ENCODE results near the gene TF. TPM values are rescaled to one million over a fixed set of nuclear protein-coding genes. Genes with fewer than 3 reads are reported as not detected.

TF gene
- polyA plus RNA-seq, 1 donor (not counting 4 experiments of a cell fraction or from before 2014, with no cell fraction given) = 0.30 TPM

DNA sequence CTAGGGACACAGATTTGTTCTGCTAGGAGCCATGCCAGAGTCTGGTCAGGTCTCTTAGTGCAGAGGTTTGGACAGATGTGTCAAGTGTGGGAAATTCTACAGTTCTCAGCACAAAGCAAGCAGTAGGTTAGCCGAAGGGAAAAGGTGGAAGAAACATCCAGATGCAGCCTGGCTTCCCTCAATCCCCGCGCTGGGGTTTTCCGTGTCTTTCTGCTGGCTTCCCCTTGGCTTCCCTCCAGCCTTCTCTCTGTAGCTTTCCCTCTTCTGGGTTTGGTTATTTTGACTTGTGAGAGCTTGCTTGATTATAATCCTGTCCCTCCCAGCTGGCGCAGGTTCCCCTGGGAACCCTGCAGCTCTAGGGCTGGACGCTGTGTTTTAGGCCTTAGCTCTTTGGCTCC, 4.1 kb downstream of the TF start:
- DNase-seq (ENCODE audit: low read depth, low spot score) = no peak
- Histone ChIP-seq H3K4me3 (ENCODE audit: control insufficient read depth in 2 of 3, extremely low read depth in 1 of 3, insufficient read depth in 2 of 3, low read depth in 1 of 3, low read length in 3 of 3) (no peak overlapping the region), H3K9me3 (ENCODE audit: control insufficient read depth, low read depth, low read length) (no peaks in the 10 kb centered on the region), H3K9ac (ENCODE audit: control insufficient read depth, extremely low read depth, insufficient read depth, low read length) (no peak overlapping the region), H3K27me3 (ENCODE audit: control insufficient read depth, extremely low read depth, insufficient read depth, low read length) (peaks cover 28% of the 10 kb centered on the region), H4K20me1 (ENCODE audit: control insufficient read depth, extremely low read depth, insufficient read depth, low read length) (no peaks in the 10 kb centered on the region), H3K9me1 (ENCODE audit: control insufficient read depth, extremely low read depth, insufficient read depth, low read length) (no peaks in the 10 kb centered on the region), H3K36me3 (ENCODE audit: control insufficient read depth in 2 of 2, extremely low read depth in 1 of 2, insufficient read depth in 2 of 2, low read length in 2 of 2) (no peaks in the 10 kb centered on the region), H3K79me2 (ENCODE audit: control insufficient read depth, insufficient read depth, low read length) (no peaks in the 10 kb centered on the region), H3K27ac (ENCODE audit: control insufficient read depth, insufficient read depth, low read length) (no peak overlapping the region), H3K4me2 (ENCODE audit: control insufficient read depth, extremely low read depth, insufficient read depth, low read depth, low read length) (no peak overlapping the region), H2AFZ (ENCODE audit: control insufficient read depth, low read length) (peak overlapping the region; percentile 10), H3K4me1 (ENCODE audit: control insufficient read depth, extremely low read depth, insufficient read depth, low read length) (peaks cover 7% of the 10 kb centered on the region)
- TF ChIP-seq EZH2 (IDR thresholded peaks at IDR 0.05; ENCODE audit: low read length) = no peak
- TF ChIP-seq, protein P1, sequence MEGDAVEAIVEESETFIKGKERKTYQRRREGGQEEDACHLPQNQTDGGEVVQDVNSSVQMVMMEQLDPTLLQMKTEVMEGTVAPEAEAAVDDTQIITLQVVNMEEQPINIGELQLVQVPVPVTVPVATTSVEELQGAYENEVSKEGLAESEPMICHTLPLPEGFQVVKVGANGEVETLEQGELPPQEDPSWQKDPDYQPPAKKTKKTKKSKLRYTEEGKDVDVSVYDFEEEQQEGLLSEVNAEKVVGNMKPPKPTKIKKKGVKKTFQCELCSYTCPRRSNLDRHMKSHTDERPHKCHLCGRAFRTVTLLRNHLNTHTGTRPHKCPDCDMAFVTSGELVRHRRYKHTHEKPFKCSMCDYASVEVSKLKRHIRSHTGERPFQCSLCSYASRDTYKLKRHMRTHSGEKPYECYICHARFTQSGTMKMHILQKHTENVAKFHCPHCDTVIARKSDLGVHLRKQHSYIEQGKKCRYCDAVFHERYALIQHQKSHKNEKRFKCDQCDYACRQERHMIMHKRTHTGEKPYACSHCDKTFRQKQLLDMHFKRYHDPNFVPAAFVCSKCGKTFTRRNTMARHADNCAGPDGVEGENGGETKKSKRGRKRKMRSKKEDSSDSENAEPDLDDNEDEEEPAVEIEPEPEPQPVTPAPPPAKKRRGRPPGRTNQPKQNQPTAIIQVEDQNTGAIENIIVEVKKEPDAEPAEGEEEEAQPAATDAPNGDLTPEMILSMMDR (optimal IDR thresholded peaks at IDR 0.05 in 1 of 3, IDR thresholded peaks at IDR 0.05 in 1 of 3, conservative IDR thresholded peaks at IDR 0.05 in 1 of 3; ENCODE audit: extremely low read depth in 1 of 3, insufficient read depth in 2 of 3, low read length in 3 of 3) = no peak
- dilution Hi-C loops (cut with MboI; ENCODE audit: extremely low pct_ligation_motif_present, low sequenced_read_pairs) = no loop called here
- no peak for FAIRE-seq

DNA sequence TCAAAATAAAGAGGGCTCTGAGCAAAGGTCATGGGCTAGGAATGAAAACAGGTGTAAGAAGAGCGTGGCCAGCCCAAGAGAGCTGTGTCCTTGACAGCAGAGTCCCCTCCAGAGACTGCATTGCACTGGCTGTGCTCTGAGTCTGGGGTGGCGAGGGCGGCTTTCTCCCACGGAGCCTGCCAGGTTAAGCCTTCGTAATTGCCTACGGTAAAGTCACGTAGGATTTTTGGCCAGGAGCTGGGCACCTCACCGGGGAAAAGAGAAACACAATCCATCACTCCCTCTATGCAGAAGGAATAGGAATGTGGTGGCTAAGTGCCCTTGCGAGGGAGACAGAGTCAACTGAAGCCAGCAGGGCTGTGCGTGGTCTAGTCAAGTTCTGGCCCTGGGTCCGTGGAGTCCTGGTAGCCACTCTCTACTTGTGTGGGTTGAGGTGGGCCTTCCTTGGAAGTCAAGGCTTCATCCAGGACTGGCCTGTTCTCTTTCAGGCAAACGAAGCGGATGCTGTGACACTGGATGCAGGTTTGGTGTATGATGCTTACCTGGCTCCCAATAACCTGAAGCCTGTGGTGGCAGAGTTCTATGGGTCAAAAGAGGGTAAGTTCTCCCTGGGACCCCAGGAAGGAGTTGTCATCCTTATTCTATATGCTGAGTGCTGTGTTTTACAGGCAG, 7.0 kb downstream of the TF start:
- DNase-seq (ENCODE audit: low read depth, low spot score) (no peak), FAIRE-seq (no peak)
- dilution Hi-C loops (cut with MboI; ENCODE audit: extremely low pct_ligation_motif_present, low sequenced_read_pairs) = no loop called here
- H2AFZ ChIP-seq (ENCODE audit: control insufficient read depth, low read length) = no peak overlapping the region
- H4K20me1 ChIP-seq (ENCODE audit: control insufficient read depth, extremely low read depth, insufficient read depth, low read length) = no peaks in the 10 kb centered on the region
- peaks cover 20% of the 10 kb centered on the region for H3K4me1 ChIP-seq (ENCODE audit: control insufficient read depth, extremely low read depth, insufficient read depth, low read length)
- no peaks in the 10 kb centered on the region for H3K79me2 ChIP-seq (ENCODE audit: control insufficient read depth, insufficient read depth, low read length)
- no peaks in the 10 kb centered on the region for H3K9me3 ChIP-seq (ENCODE audit: control insufficient read depth, low read depth, low read length)
- no peak overlapping the region for H3K4me3 ChIP-seq (ENCODE audit: control insufficient read depth in 2 of 3, extremely low read depth in 1 of 3, insufficient read depth in 2 of 3, low read depth in 1 of 3, low read length in 3 of 3)
- H3K36me3 ChIP-seq (ENCODE audit: control insufficient read depth in 2 of 2, extremely low read depth in 1 of 2, insufficient read depth in 2 of 2, low read length in 2 of 2) = no peaks in the 10 kb centered on the region
- H3K27me3 ChIP-seq (ENCODE audit: control insufficient read depth, extremely low read depth, insufficient read depth, low read length) = no peaks in the 10 kb centered on the region
- H3K9me1 ChIP-seq (ENCODE audit: control insufficient read depth, extremely low read depth, insufficient read depth, low read length) = no peaks in the 10 kb centered on the region
- TF ChIP-seq EZH2 (IDR thresholded peaks at IDR 0.05; ENCODE audit: low read length) = no peak
- TF ChIP-seq, protein P1 (optimal IDR thresholded peaks at IDR 0.05 in 1 of 3, IDR thresholded peaks at IDR 0.05 in 1 of 3, conservative IDR thresholded peaks at IDR 0.05 in 1 of 3; ENCODE audit: extremely low read depth in 1 of 3, insufficient read depth in 2 of 3, low read length in 3 of 3) = no peak
- H3K27ac ChIP-seq (ENCODE audit: control insufficient read depth, insufficient read depth, low read length) = no peak overlapping the region
- no peak overlapping the region for H3K4me2 ChIP-seq (ENCODE audit: control insufficient read depth, extremely low read depth, insufficient read depth, low read depth, low read length)
- no peak overlapping the region for H3K9ac ChIP-seq (ENCODE audit: control insufficient read depth, extremely low read depth, insufficient read depth, low read length)
